HG02981 (cell line): ENCODE results near the gene NDUFC2.
"Not testable (repeated sequence)": the region's sequence is repeated elsewhere in the genome, so short reads cannot be mapped to it uniquely, and the experiment has no call there.

Experiments
- ATAC-seq: cut with Tn5 transposase; IDR thresholded peaks from one replicate; pipeline ENCODE4 v1.9.1; 2021; ENCODE audit warnings: mild to moderate bottlenecking, moderate library complexity; ENCODE audit not compliant: unreplicated experiment

Gene NDUFC2

GRCh38 chr11:78079232-78080083 is at the start of gene NDUFC2:
Gene NDUFC2, minus strand, starts transcription at chr11:78079862. Its CDS starts 118 bp downstream, at chr11:78079744.
- ATAC-seq: peak; percentile 67

GRCh38 chr11:78127403-78127802 is 47.7 kb upstream of the NDUFC2 start:
- no peak for ATAC-seq

GRCh38 chr11:78112582-78113275 is 33.1 kb upstream of the NDUFC2 start:
- ATAC-seq: no peak

- no peak for ATAC-seq
Observed at GRCh38 chr11:78111298-78111697, 31.6 kb upstream of the NDUFC2 start.

GRCh38 chr11:78110830-78111229 is 31.2 kb upstream of the NDUFC2 start:
- ATAC-seq: no peak

GRCh38 chr11:78110351-78110750 is 30.7 kb upstream of the NDUFC2 start:
- ATAC-seq: no peak

- ATAC-seq: no peak
Observed at GRCh38 chr11:78109081-78110015, 29.7 kb upstream of the NDUFC2 start.

GRCh38 chr11:78100676-78101472 is 21.2 kb upstream of the NDUFC2 start:
- ATAC-seq: no peak

- no peak for ATAC-seq
Observed at GRCh38 chr11:78100261-78100660, 20.6 kb upstream of the NDUFC2 start.

GRCh38 chr11:78099666-78100065 is 20.0 kb upstream of the NDUFC2 start:
- no peak for ATAC-seq

- ATAC-seq: no peak
Observed at GRCh38 chr11:78097666-78098385, 18.2 kb upstream of the NDUFC2 start.

- ATAC-seq: no peak
Observed at GRCh38 chr11:78094250-78094649, 14.6 kb upstream of the NDUFC2 start.

- not testable (repeated sequence) for ATAC-seq
Observed at GRCh38 chr11:78086521-78087074, 6.9 kb upstream of the NDUFC2 start.

GRCh38 chr11:78085972-78086371 is 6.3 kb upstream of the NDUFC2 start:
- no peak for ATAC-seq

- not testable (repeated sequence) for ATAC-seq
Observed at GRCh38 chr11:78084506-78084905, 4.8 kb upstream of the NDUFC2 start.

- no peak for ATAC-seq
Observed at GRCh38 chr11:78083021-78083420, 3.4 kb upstream of the NDUFC2 start.

- no peak for ATAC-seq
Observed at GRCh38 chr11:78082146-78082545, 2.5 kb upstream of the NDUFC2 start.

- no peak for ATAC-seq
Observed at GRCh38 chr11:78081583-78081982, 1.9 kb upstream of the NDUFC2 start.

GRCh38 chr11:78080818-78081495 is 1.3 kb upstream of the NDUFC2 start:
- no peak for ATAC-seq
